ENCODE data around the gene ZNF18. TPM values are rescaled to one million over a fixed set of nuclear protein-coding genes. Genes with fewer than 3 reads are reported as not detected.

ZNF18 gene
- polyA plus RNA-seq, 1 donor (not counting 4 experiments of a cell fraction or from before 2014, with no cell fraction given): 7.7 TPM

GRCh38 chr17:11969565-11969964 lies 27.7 kb downstream of the ZNF18 start:
- Histone ChIP-seq H3K27ac (ENCODE audit: control insufficient read depth, insufficient read depth, low read length) (peak overlapping the region; percentile 69), H3K4me3 (ENCODE audit: control insufficient read depth in 2 of 3, extremely low read depth in 1 of 3, insufficient read depth in 2 of 3, low read depth in 1 of 3, low read length in 3 of 3) (no peak overlapping the region), H3K4me2 (ENCODE audit: control insufficient read depth, extremely low read depth, insufficient read depth, low read depth, low read length) (peak overlapping the region; percentile 54), H4K20me1 (ENCODE audit: control insufficient read depth, extremely low read depth, insufficient read depth, low read length) (no peaks in the 10 kb centered on the region), H3K9me3 (ENCODE audit: control insufficient read depth, low read depth, low read length) (no peaks in the 10 kb centered on the region), H3K9me1 (ENCODE audit: control insufficient read depth, extremely low read depth, insufficient read depth, low read length) (no peaks in the 10 kb centered on the region), H3K9ac (ENCODE audit: control insufficient read depth, extremely low read depth, insufficient read depth, low read length) (no peak overlapping the region), H3K27me3 (ENCODE audit: control insufficient read depth, extremely low read depth, insufficient read depth, low read length) (no peaks in the 10 kb centered on the region), H3K4me1 (ENCODE audit: control insufficient read depth, extremely low read depth, insufficient read depth, low read length) (peaks cover 23% of the 10 kb centered on the region), H3K36me3 (ENCODE audit: control insufficient read depth in 2 of 2, extremely low read depth in 1 of 2, insufficient read depth in 2 of 2, low read length in 2 of 2) (no peaks in the 10 kb centered on the region), H2AFZ (ENCODE audit: control insufficient read depth, low read length) (no peak overlapping the region), H3K79me2 (ENCODE audit: control insufficient read depth, insufficient read depth, low read length) (no peaks in the 10 kb centered on the region)
- dilution Hi-C loops (cut with MboI; ENCODE audit: extremely low pct_ligation_motif_present, low sequenced_read_pairs): loop anchor here (25.0 kb wide), 1 partner anchor 932 kb away; no protein-coding TSS in a partner anchor
- FAIRE-seq (peak; percentile 92), DNase-seq (ENCODE audit: low read depth, low spot score) (peak; percentile 54)
- TF ChIP-seq CTCF (optimal IDR thresholded peaks at IDR 0.05 in 1 of 3, IDR thresholded peaks at IDR 0.05 in 1 of 3, conservative IDR thresholded peaks at IDR 0.05 in 1 of 3; ENCODE audit: extremely low read depth in 1 of 3, insufficient read depth in 2 of 3, low read length in 3 of 3) (no peak), EZH2 (IDR thresholded peaks at IDR 0.05; ENCODE audit: low read length) (no peak)

- no peaks in the 10 kb centered on the region for H3K27me3 ChIP-seq (ENCODE audit: control insufficient read depth, extremely low read depth, insufficient read depth, low read length)
- H3K27ac ChIP-seq (ENCODE audit: control insufficient read depth, insufficient read depth, low read length): no peak overlapping the region
- dilution Hi-C loops (cut with MboI; ENCODE audit: extremely low pct_ligation_motif_present, low sequenced_read_pairs): loop anchor here (25.0 kb wide), 1 partner anchor 918 kb away; no protein-coding TSS in a partner anchor
- peaks cover 11% of the 10 kb centered on the region for H3K4me1 ChIP-seq (ENCODE audit: control insufficient read depth, extremely low read depth, insufficient read depth, low read length)
- no peaks in the 10 kb centered on the region for H3K79me2 ChIP-seq (ENCODE audit: control insufficient read depth, insufficient read depth, low read length)
- H3K4me2 ChIP-seq (ENCODE audit: control insufficient read depth, extremely low read depth, insufficient read depth, low read depth, low read length): no peak overlapping the region
- FAIRE-seq (peak; percentile 75), DNase-seq (ENCODE audit: low read depth, low spot score) (no peak)
- no peak overlapping the region for H3K9ac ChIP-seq (ENCODE audit: control insufficient read depth, extremely low read depth, insufficient read depth, low read length)
- peaks cover 6% of the 10 kb centered on the region for H3K9me3 ChIP-seq (ENCODE audit: control insufficient read depth, low read depth, low read length)
- TF ChIP-seq CTCF (optimal IDR thresholded peaks at IDR 0.05 in 1 of 3, IDR thresholded peaks at IDR 0.05 in 1 of 3, conservative IDR thresholded peaks at IDR 0.05 in 1 of 3; ENCODE audit: extremely low read depth in 1 of 3, insufficient read depth in 2 of 3, low read length in 3 of 3): no peak
- TF ChIP-seq EZH2 (IDR thresholded peaks at IDR 0.05; ENCODE audit: low read length): no peak
- no peaks in the 10 kb centered on the region for H3K36me3 ChIP-seq (ENCODE audit: control insufficient read depth in 2 of 2, extremely low read depth in 1 of 2, insufficient read depth in 2 of 2, low read length in 2 of 2)
- H3K4me3 ChIP-seq (ENCODE audit: control insufficient read depth in 2 of 3, extremely low read depth in 1 of 3, insufficient read depth in 2 of 3, low read depth in 1 of 3, low read length in 3 of 3): no peak overlapping the region
- no peak overlapping the region for H2AFZ ChIP-seq (ENCODE audit: control insufficient read depth, low read length)
- H4K20me1 ChIP-seq (ENCODE audit: control insufficient read depth, extremely low read depth, insufficient read depth, low read length): no peaks in the 10 kb centered on the region
- H3K9me1 ChIP-seq (ENCODE audit: control insufficient read depth, extremely low read depth, insufficient read depth, low read length): no peaks in the 10 kb centered on the region
Observed at GRCh38 chr17:11954936-11955335, 42.3 kb downstream of the ZNF18 start.

Data from keratinocyte (primary cell).